ENCODE measurements around the gene APOC4. TPM values are rescaled to one million over a fixed set of nuclear protein-coding genes. Genes with fewer than 3 reads are reported as not detected.

APOC4 gene
- total RNA-seq, 4 donors from 2014 or later, result not detected

GRCh38 chr19:44985445-44985844 is 43.4 kb downstream of the APOC4 start:
- Histone ChIP-seq H3K36me3 (peaks cover 0 to 86% (median 0%) of the 10 kb centered on the region in 3 donors), H3K9me3 (no peaks in the 10 kb centered on the region), H3K4me1 (no peaks in the 10 kb centered on the region), H3K27me3 (no peaks in the 10 kb centered on the region), H3K4me3 (no peak overlapping the region), H3K27ac (no peak overlapping the region)
- TF ChIP-seq CTCF (IDR thresholded peaks at IDR 0.05), result no peak
- no peak for DNase-seq

- Histone ChIP-seq H3K9me3 (no peaks in the 10 kb centered on the region), H3K27ac (no peak overlapping the region), H3K4me3 (no peak overlapping the region), H3K36me3 (peaks cover 0 to 90% (median 0%) of the 10 kb centered on the region in 3 donors), H3K4me1 (no peaks in the 10 kb centered on the region), H3K27me3 (no peaks in the 10 kb centered on the region)
- TF ChIP-seq CTCF (IDR thresholded peaks at IDR 0.05), result no peak
- no peak for TF ChIP-seq POLR2A (IDR thresholded peaks at IDR 0.05)
- DNase-seq, result no peak
Measured at GRCh38 chr19:44986389-44986788, 44.4 kb downstream of the APOC4 start.

DNA sequence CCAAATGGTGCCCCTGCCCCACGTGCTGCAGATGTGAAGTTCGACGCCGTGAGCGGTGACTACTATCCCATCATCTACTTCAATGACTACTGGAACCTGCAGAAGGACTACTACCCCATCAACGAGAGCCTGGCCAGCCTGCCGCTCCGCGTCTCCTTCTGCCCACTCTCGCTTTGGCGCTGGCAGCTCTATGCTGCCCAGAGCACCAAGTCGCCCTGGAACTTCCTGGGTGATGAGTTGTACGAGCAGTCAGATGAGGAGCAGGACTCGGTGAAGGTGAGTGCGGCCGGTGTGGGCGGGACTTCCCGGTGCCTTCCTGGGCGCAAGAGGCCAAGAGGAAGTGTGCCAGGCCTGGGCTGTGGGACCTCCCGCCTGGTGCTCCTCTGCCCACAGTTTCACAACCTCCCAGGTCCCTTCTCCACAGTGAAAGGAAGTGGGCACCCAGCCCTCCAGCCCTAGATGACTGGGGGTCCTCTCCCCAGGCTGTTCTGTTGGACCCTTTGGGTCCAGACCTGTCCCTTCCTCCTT is 45.2 kb downstream of the APOC4 start:
- Histone ChIP-seq H3K36me3 (peaks cover 0 to 91% (median 0%) of the 10 kb centered on the region in 3 donors), H3K4me1 (no peaks in the 10 kb centered on the region), H3K9me3 (no peaks in the 10 kb centered on the region), H3K4me3 (no peak overlapping the region), H3K27me3 (no peaks in the 10 kb centered on the region), H3K27ac (no peak overlapping the region)
- no peak for TF ChIP-seq POLR2A (IDR thresholded peaks at IDR 0.05)
- no peak for TF ChIP-seq CTCF (IDR thresholded peaks at IDR 0.05)
- no peak for DNase-seq

DNA sequence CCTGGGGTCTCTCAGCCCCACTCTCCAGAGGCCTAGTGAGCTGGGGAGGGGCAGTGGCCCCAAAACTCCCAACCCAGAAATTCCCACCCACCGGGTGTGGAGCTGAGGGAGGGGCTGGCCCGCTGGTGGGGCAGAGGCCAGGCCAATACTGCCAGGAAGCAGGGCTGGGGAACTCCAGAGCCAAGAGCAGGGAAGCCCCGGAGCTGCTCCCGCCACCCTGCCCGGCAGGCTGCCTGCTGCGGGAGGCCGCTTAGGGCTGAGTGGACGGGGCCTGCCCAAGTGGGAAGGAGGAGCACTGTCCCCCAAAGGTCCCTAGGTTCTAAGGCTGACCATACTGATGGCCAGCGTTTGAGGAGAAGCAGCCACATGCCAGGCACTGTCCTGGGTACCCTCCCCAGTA is 46.2 kb downstream of the APOC4 start:
- no peak for TF ChIP-seq POLR2A (IDR thresholded peaks at IDR 0.05)
- no peak for TF ChIP-seq CTCF (IDR thresholded peaks at IDR 0.05)
- Histone ChIP-seq H3K9me3 (no peaks in the 10 kb centered on the region), H3K27me3 (no peaks in the 10 kb centered on the region), H3K4me3 (no peak overlapping the region), H3K4me1 (no peaks in the 10 kb centered on the region), H3K27ac (no peak overlapping the region), H3K36me3 (peaks cover 0 to 92% (median 0%) of the 10 kb centered on the region in 3 donors)
- no peak for DNase-seq

GRCh38 chr19:44988896-44989556 is 47.0 kb downstream of the APOC4 start:
- peaks cover 0 to 87% (median 0%) of the 10 kb centered on the region in 3 donors for H3K36me3 ChIP-seq
- peak; percentile 64 to 88 (median 81) for DNase-seq
- peak overlapping the region in 1 of 4 donors; percentile 42 for H3K27ac ChIP-seq

More at GRCh38 chr19:44988896-44989556, 47.0 kb downstream of the APOC4 start:
- Histone ChIP-seq H3K27me3 (no peaks in the 10 kb centered on the region), H3K9me3 (no peaks in the 10 kb centered on the region), H3K4me1 (no peaks in the 10 kb centered on the region), H3K4me3 (no peak overlapping the region)
- TF ChIP-seq POLR2A (IDR thresholded peaks at IDR 0.05), result no peak
- peak; percentile 43 to 86 (median 72) for TF ChIP-seq CTCF (IDR thresholded peaks at IDR 0.05)
